Activated naive CD4-positive, alpha-beta T cell treated with anti-CD3 and anti-CD28 coated beads, Interleukin-2, amount 50 U/mL, for 72 hours (primary cell): ENCODE measurements around the gene GNB1L. TPM values are rescaled to one million over a fixed set of nuclear protein-coding genes. Genes with fewer than 3 reads are reported as not detected.
"Not testable (repeated sequence)": the region's sequence is repeated elsewhere in the genome, so short reads cannot be mapped to it uniquely, and the experiment has no call there.

ENCODE experiments used
- ATAC-seq, 2 donors: fragments of 150-1000 bp; cut with Tn5 transposase; 2 replicates each; pipeline ENCODE4 v1.10.0; 2021; ENCODE audit warnings: mild to moderate bottlenecking in 2 of 2, moderate library complexity in 2 of 2
- DNase-seq, 2 donors: peaks; one replicate each; pipeline ENCODE4 v3.0.0; 2021 to 2022; ENCODE audit warnings: low spot score in 2 of 2
- H3K27ac Mint-ChIP-seq, 2 donors: one replicate each; pipeline ENCODE4 v1.8.0; 2022; ENCODE audit warnings: mild to moderate bottlenecking in 2 of 2, mixed read lengths in 2 of 2
- H3K36me3 Mint-ChIP-seq, 2 donors: one replicate each; pipeline ENCODE4 v1.8.0; 2022; ENCODE audit warnings: mixed read lengths in 2 of 2
- H3K9me3 Mint-ChIP-seq, 2 donors: one replicate each; pipeline ENCODE4 v1.8.0; 2022; ENCODE audit warnings: mixed read lengths in 2 of 2
- total RNA-seq, 2 donors: library from RNA; stranded (reverse); gene quantifications; one replicate each; pipeline ENCODE4 v1.2.3, GENCODE V29; 2022

GNB1L gene
- total RNA-seq, 2 donors from 2014 or later: 9.6 to 13.4 TPM

DNA sequence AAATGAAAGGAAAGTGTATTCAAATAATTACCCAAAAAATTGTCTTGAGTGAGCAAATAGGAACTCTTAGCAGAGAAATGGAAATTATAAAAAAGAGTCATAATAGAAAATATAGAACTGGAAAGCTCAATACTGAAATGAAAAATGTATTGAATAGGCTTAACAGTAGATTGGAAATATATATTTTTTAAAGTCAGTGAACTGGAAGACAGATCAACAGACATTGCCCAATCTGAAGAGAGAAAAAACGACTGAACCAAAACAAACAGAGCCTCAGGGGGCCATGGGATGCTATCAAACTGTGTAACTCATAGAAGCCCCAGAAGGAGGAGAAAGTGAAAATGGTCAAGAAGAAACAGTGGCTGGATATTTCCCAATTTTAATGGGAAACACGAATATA is 61.5 kb downstream of the GNB1L start:
- Mint-ChIP-seq H3K9me3 (peaks cover 10% of the 10 kb centered on the region in 2 donors), H3K27ac (no peak overlapping the region), H3K36me3 (peaks cover 22 to 53% of the 10 kb centered on the region in 2 donors)
- ATAC-seq: no peak
- no peak for DNase-seq

DNA sequence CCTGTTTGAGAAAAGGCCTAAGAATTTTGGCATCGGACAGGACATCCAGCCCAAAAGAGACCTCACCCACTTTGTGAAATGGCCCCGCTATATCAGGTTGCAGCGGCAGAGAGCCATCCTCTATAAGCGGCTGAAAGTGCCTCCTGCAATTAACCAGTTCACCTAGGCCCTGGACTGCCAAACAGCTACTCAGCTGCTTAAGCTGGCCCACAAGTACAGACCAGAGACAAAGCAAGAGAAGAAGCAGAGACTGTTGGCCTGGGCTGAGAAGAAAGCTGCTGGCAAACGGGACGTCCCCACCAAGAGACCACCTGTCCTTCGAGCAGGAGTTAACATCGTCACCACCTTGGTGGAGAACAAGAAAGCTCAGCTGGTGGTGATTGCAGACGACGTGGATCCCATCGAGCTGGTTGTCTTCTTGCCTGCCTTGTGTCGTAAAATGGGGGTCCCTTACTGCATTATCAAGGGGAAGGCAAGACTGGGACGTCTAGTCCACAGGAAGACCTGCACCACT is 62.2 kb downstream of the GNB1L start:
- peaks cover 22 to 53% of the 10 kb centered on the region in 2 donors for H3K36me3 Mint-ChIP-seq
- H3K9me3 Mint-ChIP-seq: peaks cover 10% of the 10 kb centered on the region in 2 donors
- H3K27ac Mint-ChIP-seq, DNase-seq, ATAC-seq: not testable (repeated sequence)

DNA sequence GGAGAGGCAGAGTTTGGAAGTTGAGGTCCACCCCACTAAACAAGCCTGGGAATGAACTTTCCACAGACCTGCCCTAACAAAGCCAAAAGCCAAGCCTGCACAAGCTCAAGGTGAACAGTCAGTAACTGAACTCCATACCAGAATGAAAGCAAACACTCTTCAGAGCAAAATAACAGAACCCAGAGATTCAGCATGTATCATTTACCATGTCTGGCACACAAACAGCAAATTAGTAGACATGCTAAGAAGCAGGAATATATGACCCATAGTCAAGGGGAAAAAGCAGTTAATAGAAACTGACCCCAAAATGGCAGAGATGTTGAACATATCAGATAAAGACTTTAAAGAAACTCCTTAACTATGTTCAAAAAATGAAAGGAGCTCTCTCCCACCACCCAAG is 62.8 kb downstream of the GNB1L start:
- ATAC-seq: no peak
- peaks cover 10% of the 10 kb centered on the region in 2 donors for H3K9me3 Mint-ChIP-seq

DNA sequence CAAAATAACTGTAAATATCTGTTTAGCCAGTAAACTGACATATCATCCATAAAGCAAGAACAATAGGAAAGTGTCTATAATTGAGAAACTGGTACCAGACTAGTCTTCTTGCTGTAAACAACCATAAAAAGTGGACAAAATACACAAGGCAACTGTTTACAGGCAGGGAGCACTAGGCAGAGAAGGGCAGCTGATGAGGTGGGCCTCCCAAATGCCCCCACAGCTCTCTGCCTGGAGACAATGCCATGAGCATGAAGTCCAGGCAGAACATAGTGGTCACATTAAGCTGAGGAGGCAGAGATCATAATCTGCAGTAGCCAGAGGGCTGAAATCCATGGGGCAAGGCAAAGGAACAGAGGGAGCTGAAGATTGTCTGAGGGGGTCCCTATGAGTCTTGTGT is 63.4 kb downstream of the GNB1L start:
- DNase-seq (no peak), ATAC-seq (no peak)
- Mint-ChIP-seq H3K36me3 (peaks cover 22 to 53% of the 10 kb centered on the region in 2 donors), H3K9me3 (peaks cover 10% of the 10 kb centered on the region in 2 donors), H3K27ac (no peak overlapping the region)

More for the DNA sequence above, 62.8 kb downstream of the GNB1L start:
- DNase-seq: no peak
- H3K36me3 Mint-ChIP-seq: peaks cover 22 to 53% of the 10 kb centered on the region in 2 donors
- H3K27ac Mint-ChIP-seq: peak overlapping the region in 1 of 2 donors; percentile 10

DNA sequence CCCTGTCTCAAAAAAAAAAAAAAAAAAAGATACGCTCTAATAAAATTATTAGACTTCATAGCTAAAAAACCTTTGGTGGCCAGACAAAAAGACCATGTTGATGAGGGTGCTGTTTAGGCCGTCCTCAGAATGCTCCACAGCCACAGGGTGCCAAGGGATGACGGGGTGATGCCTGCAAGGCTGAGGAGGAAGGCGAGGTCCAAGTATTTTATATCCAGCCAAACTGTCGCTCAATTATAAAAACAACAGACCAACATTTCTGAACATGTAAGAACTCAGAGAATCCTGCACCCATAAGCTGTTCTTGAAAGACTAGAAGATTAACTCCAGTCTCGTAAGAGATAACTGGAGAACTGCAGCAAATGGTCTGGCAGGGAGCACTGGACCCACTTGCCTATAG is 64.8 kb downstream of the GNB1L start:
- Mint-ChIP-seq H3K9me3 (peaks cover 10% of the 10 kb centered on the region in 2 donors), H3K36me3 (peaks cover 22 to 43% of the 10 kb centered on the region in 2 donors), H3K27ac (no peak overlapping the region)
- no peak for ATAC-seq
- no peak for DNase-seq

DNA sequence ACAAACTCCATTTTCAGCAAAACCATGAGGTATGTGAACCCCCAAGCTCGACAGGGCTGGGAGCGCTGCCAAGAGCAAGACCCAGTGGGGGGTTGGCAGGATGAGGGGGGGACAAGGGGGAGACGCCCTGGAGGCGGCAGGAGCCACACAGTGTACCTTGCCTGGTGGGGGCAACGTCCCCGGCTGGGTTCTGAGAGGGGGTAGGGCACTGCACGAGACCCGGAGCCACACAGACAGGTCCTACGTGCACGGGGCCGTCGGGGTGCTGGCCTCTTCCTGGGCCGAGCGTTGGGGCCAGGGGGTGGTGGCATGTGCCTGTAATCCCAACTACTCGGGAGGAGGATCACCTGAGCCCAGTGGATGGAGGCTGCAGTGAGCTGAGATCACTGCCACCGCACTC is 65.3 kb downstream of the GNB1L start:
- Mint-ChIP-seq H3K36me3 (peaks cover 21 to 42% of the 10 kb centered on the region in 2 donors), H3K9me3 (peaks cover 10% of the 10 kb centered on the region in 2 donors), H3K27ac (no peak overlapping the region)
- no peak for ATAC-seq
- no peak for DNase-seq

DNA sequence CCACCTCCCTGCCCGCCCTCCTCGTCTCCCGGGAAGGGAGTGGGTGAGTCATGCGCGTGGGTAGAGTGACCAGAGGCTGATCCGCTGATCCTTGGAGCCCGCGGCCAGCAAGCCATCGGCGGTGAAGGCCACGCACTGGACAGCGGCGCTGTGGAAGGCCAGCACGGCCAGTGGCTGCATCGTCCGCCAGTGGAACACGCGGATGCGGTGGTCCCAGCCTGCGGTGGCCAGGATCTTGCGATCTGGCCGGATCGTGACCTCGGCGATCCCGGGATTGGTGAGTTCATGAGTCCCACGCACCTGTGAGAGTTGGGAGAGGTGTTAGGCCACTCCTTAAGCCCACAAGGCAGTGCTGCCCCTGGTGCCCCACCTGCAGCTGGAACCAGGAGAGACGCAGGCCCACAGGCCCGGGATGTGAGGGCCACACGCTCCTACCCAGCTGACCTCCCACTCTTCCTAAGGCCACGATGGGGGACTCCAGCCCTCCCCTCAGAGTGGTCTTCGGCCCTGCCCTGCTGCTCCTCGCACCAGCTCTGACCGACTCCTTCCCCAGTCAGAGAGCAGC is 65.9 kb downstream of the GNB1L start:
- no peak for DNase-seq
- no peak for ATAC-seq
- no peak overlapping the region for H3K27ac Mint-ChIP-seq
- H3K36me3 Mint-ChIP-seq: peaks cover 16 to 35% of the 10 kb centered on the region in 2 donors
- H3K9me3 Mint-ChIP-seq: peaks cover 5 to 6% of the 10 kb centered on the region in 2 donors

DNA sequence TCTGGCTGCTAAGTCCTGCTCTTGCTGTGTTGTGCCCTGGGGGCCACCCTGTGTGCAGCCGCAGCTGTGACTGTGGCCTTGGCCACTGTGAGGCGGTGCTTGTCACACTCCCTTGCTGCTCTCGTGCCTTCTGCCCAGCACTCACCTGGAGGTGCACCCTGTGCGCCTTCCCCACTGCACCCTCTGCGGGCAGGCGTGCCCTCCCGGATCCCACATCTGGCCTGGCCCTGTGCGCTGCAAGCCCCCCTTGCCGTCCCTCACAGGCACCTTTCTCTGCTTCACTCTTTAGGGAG is 66.9 kb downstream of the GNB1L start:
- Mint-ChIP-seq H3K27ac (peak overlapping the region in 1 of 2 donors; percentile 69), H3K36me3 (peaks cover 8 to 27% of the 10 kb centered on the region in 2 donors), H3K9me3 (no peaks in the 10 kb centered on the region)
- DNase-seq (no peak), ATAC-seq (no peak)

DNA sequence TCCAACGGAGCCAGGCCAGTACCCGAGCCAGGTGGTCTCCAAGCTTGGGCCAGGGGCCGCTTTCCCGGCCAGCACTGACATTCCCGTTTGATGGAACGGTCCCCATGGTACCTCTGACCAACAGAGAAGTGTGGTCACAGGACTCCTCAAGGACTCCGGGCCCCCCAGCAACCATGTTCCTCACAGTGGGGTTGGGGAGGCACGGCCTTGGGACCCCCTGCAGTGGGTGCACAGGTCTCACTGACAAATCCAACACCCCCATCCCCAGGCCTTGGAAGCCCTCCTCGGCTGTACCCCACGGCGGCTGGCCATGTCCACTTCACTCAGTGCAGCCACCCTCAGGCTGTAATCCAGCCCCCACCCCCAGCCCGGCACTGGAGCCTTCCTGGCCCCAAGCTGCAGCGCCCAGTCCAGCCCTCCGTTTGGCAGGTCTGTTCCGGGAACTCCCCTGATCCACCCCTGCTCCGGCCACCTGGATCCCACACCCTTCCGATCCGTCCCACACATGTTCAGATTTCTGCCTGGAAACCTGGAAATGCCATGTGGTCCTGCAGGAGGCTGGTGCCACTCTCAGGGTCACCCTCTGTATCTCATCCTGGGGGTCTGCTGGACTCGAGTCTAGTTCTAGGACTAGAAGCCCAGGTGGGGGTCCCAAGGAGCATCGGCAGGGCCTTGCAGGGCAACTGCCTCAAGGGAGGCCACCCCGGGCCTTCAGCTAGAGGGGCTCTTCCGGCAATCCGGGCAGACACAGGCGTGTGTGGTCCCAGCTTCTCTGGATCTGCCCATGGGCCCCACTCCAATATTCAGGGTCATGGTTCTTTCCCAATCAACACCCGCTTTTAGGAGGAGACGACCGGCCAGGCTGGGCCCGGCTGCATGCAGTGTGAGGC is 67.5 kb downstream of the GNB1L start:
- H3K9me3 Mint-ChIP-seq: no peaks in the 10 kb centered on the region

DNA sequence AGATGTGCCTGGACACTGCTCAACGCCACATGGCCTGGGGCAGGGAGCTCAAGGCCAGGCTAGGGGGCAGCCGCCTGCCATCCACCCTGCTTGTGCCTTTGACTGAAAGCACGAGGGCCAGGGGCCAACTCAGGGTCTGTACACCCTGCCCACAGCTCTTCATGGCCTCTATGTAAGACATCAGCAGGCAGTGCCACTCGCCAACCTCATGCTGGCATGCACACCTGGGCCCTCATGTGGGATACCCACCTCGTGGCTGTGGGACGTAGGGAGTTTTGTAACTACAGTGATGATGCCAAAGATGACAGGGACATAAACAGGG is 68.4 kb downstream of the GNB1L start:
- Mint-ChIP-seq H3K9me3 (no peaks in the 10 kb centered on the region), H3K27ac (no peak overlapping the region), H3K36me3 (peaks cover 0 to 11% of the 10 kb centered on the region in 2 donors)
- DNase-seq (no peak), ATAC-seq (no peak)

More for the DNA sequence above, 67.5 kb downstream of the GNB1L start:
- Mint-ChIP-seq H3K36me3 (peaks cover 2 to 21% of the 10 kb centered on the region in 2 donors), H3K27ac (peak overlapping the region in 1 of 2 donors; percentile 66)
- ATAC-seq: no peak
- DNase-seq: no peak

DNA sequence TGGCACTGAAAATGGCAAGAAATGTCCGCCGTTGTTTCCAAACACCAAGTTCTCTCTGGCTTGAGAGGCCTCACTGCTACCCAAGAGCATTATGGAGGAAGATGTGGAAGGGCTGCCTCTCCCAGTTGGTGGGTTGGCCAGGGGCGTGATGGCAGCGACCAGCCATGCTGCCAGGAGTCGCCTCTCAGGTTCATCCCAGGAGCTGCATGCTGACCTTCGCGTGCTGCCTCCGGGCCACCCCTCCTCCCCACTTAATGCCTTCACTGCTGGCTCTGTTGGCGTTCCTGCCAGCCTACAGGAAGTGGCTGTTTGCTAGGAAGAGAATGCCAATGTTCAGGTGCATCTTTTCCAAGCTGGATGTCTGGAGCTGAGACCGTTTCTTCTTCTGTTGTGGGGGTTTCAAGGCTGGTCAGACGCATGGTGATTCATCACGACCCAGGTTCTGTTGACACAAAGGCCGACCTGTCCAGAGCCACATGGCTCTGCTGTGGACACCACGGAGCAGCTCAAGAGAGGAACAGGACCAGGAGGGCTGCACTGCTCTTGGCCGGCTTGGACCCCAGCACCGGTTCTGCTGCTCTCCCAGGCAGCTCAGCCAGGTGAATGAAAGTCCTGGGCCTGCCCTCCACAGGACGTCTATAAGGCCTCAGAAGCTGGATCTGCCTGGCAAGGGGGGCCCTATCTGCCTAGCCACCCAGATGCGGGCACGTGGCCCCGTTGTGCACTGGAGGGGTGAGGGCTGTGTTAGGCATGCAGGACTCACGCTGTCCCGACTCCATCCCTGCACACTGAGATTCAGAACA is 69.0 kb downstream of the GNB1L start:
- peaks cover 0 to 9% of the 10 kb centered on the region in 2 donors for H3K36me3 Mint-ChIP-seq

DNA sequence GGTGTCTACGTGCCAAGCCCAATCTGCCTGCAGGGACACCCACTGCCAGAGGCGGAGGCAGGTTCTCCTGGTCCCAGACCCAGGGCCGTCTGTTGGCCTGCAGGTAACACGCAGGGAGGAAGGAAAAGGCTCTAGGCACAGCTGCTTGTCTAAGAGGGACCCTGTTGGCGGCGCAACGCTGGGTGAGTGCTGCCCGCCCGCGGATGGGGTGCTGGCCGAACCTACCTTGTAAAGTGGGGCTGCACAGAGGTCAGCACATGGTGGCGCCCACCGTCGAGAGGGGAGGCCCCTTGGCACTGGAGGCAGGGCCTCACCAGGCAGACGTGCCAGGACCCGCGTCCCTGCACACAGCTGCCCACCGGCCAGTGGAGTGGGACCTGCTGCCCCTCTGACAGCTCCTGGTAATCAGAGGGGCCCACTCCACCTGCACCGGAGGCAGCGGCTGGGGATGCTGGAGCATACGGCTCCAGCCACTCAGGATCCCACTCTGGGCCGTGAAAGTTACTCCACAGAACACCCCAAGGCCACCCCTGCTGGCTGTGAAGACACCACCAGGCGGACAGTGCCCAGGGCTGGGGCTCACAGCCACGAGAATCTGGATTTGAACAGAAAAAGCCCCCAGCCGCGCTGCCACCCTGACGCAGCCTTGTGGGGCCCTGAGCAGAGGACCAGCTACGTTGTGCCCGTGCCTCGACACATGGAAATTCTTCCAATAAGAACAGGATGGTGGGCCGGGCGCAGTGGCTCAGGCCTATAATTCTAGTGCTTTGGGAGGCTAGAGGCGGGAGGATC is 70.1 kb downstream of the GNB1L start:
- Mint-ChIP-seq H3K27ac (no peak overlapping the region), H3K9me3 (no peaks in the 10 kb centered on the region), H3K36me3 (no peaks in the 10 kb centered on the region)
- ATAC-seq: no peak
- no peak for DNase-seq

More for the DNA sequence above, 69.0 kb downstream of the GNB1L start:
- ATAC-seq (no peak), DNase-seq (no peak)
- H3K27ac Mint-ChIP-seq: no peak overlapping the region
- H3K9me3 Mint-ChIP-seq: no peaks in the 10 kb centered on the region

DNA sequence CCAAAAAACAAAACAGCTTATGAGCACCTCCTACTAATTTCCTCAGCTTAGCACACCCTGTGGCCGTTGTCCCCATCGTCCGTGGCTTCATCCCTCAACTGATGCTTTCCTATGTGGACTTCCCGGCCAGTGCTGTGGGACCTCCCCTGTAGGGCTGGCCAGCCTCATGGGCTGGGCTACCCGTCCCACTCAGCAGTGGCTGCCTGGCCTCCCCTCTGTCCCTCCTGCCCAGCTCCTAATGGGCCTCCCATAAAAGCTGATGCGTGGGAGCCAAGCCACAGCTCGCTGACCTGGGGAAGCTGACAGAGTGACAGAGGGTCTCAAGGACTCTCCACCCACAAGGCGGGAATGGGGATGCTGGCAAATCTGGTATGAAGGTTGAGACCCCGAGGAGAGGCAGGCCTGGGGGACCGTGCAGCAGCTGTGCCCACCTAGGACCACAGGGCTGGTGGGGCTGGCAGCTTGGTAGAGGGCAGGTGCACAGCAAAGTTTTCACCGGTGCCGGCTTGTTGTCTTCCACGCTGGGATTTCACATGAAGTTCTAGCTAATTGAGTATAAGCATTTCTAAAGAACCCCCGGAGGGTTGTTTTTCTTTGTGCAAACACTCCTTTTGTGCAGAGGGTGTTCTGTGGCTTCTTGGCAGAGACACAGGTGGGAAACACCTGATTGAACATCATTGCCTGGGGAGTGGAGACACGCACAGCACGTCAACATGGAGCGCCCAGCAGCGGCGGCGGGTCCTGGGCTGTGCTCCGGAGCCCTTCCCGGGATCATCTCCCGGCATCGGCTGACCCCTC is 70.9 kb downstream of the GNB1L start:
- DNase-seq: no peak
- H3K27ac Mint-ChIP-seq: no peak overlapping the region
- H3K9me3 Mint-ChIP-seq: no peaks in the 10 kb centered on the region
- no peaks in the 10 kb centered on the region for H3K36me3 Mint-ChIP-seq
- no peak for ATAC-seq

DNA sequence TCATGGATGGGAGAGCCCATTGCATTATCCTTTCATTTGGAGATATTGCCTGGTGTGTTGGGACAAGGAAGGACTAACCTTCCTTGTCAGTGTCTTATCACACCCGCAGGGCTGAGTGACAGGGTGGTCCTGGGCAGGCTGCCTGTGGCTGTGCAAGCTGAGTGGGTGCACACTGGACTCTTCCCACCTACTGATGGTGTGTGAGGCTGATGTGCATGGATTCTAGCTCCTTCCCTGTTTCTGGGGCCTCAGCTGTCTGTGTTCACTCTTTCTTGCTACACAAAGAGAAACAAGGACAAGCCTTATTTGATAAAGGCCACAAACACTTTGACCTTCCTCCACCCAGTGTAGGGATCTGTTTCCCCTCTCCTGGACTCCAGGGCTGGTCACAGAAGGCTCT is 72.1 kb downstream of the GNB1L start:
- no peak for DNase-seq
- Mint-ChIP-seq H3K27ac (no peak overlapping the region), H3K9me3 (no peaks in the 10 kb centered on the region), H3K36me3 (no peaks in the 10 kb centered on the region)
- ATAC-seq: no peak

DNA sequence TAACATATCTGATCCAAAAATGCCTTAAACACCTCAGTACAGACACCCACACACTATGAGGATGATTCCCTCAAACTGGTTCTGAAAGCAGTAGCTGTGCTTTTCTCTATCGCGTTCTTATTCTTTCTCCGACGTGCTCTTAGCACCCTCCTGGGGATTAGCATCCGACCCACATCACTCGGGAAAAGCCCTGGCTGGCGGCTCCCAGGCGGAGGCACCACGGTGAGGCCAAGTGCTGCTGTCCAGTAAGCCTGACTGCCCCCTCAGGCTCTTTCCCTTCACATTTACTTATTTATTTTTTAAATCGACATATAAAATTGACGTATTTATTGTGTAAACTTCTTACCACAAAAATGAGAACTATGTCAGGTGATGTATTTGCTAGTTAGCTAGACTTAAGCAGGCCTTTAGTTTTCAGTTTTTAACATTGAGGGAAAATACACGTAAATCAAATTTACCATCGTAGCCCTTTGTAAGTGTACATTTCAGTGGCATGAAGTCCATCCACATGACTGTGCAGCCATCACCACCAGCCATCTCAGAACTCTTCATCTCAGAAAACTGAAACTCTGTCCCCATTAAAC is 74.9 kb downstream of the GNB1L start:
- DNase-seq: no peak
- ATAC-seq: no peak
- Mint-ChIP-seq H3K27ac (no peak overlapping the region), H3K36me3 (no peaks in the 10 kb centered on the region), H3K9me3 (no peaks in the 10 kb centered on the region)
